Retinal pigment epithelial cell (primary cell): ENCODE data around the gene CTRB2.
"Not testable (repeated sequence)": the region's sequence is repeated elsewhere in the genome, so short reads cannot be mapped to it uniquely, and the experiment has no call there.

ENCODE experiments used
- DNase-seq: peaks from one replicate; pipeline ENCODE4 v3.0.0-alpha.2; 2010; ENCODE audit warnings: low read depth
- H3K4me3 ChIP-seq: 2 replicates; pipeline ENCODE4 v1.5.1; 2011; ENCODE audit warnings: mild to moderate bottlenecking, low read length, control low read depth, moderate library complexity
- TF ChIP-seq, protein P1 (sequence below): conservative IDR thresholded peaks from 2 replicates; pipeline ENCODE4 v1.5.1; 2011; ENCODE audit warnings: low read depth, low read length, control low read depth, inconsistent platforms

CTRB2 gene

DNA sequence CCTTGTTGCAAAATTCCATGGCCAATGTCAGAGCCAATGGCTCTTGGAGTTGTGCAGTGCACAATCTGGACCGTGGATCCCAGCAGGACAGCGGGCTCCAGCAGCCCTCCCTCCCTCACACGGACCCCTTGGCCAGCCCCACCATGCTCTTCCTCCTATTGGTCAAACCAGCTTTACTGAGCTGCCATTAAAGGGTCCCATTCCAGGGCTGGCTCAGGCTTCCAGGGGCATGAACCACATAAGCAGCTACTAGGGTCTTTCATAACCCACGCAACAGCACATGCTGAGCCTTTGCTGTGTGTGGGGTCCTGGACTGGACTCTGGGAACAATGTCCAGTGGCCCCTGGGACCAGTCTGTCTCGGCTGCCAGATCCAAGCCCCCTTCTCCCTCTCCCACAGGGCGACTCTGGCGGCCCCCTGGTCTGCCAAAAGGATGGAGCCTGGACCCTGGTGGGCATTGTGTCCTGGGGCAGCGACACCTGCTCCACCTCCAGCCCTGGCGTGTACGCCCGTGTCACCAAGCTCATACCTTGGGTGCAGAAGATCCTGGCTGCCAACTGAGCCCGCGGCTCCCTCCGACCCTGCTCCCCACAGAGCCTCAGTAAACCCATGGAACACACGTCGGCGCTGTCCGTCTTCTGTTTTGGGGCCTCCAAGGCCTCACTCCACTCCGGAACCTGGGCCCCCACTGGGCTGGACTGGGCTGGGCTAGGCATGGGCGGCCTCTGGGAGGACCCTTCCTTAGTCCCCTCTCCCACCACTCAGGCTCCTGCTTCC is 17.5 kb upstream of the CTRB2 start:
- H3K4me3 ChIP-seq: no peak overlapping the region
- TF ChIP-seq, protein P1, sequence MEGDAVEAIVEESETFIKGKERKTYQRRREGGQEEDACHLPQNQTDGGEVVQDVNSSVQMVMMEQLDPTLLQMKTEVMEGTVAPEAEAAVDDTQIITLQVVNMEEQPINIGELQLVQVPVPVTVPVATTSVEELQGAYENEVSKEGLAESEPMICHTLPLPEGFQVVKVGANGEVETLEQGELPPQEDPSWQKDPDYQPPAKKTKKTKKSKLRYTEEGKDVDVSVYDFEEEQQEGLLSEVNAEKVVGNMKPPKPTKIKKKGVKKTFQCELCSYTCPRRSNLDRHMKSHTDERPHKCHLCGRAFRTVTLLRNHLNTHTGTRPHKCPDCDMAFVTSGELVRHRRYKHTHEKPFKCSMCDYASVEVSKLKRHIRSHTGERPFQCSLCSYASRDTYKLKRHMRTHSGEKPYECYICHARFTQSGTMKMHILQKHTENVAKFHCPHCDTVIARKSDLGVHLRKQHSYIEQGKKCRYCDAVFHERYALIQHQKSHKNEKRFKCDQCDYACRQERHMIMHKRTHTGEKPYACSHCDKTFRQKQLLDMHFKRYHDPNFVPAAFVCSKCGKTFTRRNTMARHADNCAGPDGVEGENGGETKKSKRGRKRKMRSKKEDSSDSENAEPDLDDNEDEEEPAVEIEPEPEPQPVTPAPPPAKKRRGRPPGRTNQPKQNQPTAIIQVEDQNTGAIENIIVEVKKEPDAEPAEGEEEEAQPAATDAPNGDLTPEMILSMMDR: no peak
- no peak for DNase-seq

GRCh38 chr16:75223129-75223528 is 16.2 kb upstream of the CTRB2 start:
- not testable (repeated sequence) for H3K4me3 ChIP-seq, DNase-seq

DNA sequence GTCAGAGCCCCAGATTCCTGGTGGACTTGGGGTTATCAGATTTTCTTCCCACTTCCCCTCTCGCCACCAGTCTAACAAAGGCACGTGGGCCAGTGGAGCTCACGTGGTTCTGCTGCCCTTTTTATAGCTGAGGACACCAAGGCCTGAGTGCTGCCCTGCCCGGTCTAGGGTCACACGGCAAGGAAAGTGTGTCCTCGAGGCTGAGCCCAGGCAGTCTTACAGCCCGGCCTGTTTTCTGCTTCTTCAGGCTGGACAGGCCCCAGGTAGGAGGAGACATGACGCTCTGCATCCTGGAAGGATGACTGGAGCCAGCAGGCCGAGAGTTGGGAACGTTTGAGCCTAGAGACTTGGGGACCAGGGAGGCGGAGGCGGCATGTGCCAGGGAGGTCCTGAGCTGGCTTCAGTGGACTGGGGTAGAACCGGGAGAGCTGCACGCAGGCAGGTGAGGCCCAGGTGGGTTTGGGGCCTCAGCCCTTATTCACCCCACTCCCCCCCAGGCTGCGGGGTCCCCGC is 15.4 kb upstream of the CTRB2 start:
- TF ChIP-seq, protein P1: no peak
- no peak for DNase-seq

DNA sequence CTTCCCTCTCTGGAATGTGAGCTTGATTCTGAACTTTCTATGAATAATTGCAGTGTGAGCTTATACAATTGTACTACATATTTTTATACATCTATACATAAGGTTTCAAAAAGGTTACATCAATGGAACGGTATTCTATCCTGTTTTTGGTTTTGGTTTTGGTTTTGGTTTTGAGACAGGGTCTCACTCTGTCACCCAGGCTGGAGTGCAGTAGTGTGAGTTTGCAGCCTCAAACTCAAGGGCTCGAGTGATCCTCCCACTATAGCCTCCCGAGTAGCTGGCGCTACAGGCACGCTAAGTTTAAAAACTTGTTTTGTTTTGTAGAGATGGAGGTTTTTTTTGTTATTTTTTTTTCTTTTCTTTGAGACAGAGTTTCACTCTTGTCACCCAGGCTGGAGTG is 12.9 kb upstream of the CTRB2 start:
- H3K4me3 ChIP-seq: no peak overlapping the region
- no peak for DNase-seq

More for the DNA sequence above, 15.4 kb upstream of the CTRB2 start:
- no peak overlapping the region for H3K4me3 ChIP-seq

GRCh38 chr16:75219088-75219487 is 12.1 kb upstream of the CTRB2 start:
- TF ChIP-seq, protein P1: no peak
- DNase-seq: no peak
- no peak overlapping the region for H3K4me3 ChIP-seq

More for the DNA sequence above, 12.9 kb upstream of the CTRB2 start:
- TF ChIP-seq, protein P1: no peak

- no peak for DNase-seq
- TF ChIP-seq, protein P1: no peak
- H3K4me3 ChIP-seq: no peak within 1 kb of the TSS
Measured at GRCh38 chr16:75218256-75219076, 11.5 kb upstream of the CTRB2 start, which contains the start of gene CTRB1. TSS of gene CTRB1 (plus strand) at chr16:75218988. CDS start at chr16:75219008, 20 bp downstream.

GRCh38 chr16:75217389-75217851 is 10.5 kb upstream of the CTRB2 start:
- no peak for DNase-seq
- TF ChIP-seq, protein P1: no peak
- H3K4me3 ChIP-seq: no peak overlapping the region
